Neural cell (in vitro differentiated cells): ENCODE data around the gene TCEAL4. TPM values are rescaled to one million over a fixed set of nuclear protein-coding genes. Genes with fewer than 3 reads are reported as not detected.

Experiments used
- H2AFZ ChIP-seq: fragments of 200-600, 300-800 bp; sonication (generic), shearing (Covaris generic); 2 replicates; pipeline ENCODE4 v1.6.0; 2014; ENCODE audit warnings: low read depth, mild to moderate bottlenecking, antibody characterized with exemption, low read length, moderate library complexity
- H3F3A ChIP-seq: fragments of 200-600 bp; shearing (Covaris generic); 2 replicates; pipeline ENCODE4 v1.6.1; 2016; ENCODE audit warnings: mild to moderate bottlenecking, moderate library complexity, mixed read lengths, antibody characterized with exemption, low read length; ENCODE audit not compliant: insufficient read depth, poor library complexity, severe bottlenecking
- H3K27ac ChIP-seq: fragments of 200-600, 300-800 bp; sonication (generic), shearing (Covaris generic); 2 replicates; pipeline ENCODE4 v1.5.1; 2014; ENCODE audit warnings: mild to moderate bottlenecking, low read length, moderate library complexity
- H3K27me3 ChIP-seq: fragments of 300-800, 200-600 bp; sonication (generic), shearing (Covaris generic); 2 replicates; pipeline ENCODE4 v1.6.0; 2014; ENCODE audit warnings: mild to moderate bottlenecking, low read depth, low read length, moderate library complexity; ENCODE audit not compliant: insufficient read depth
- H3K36me3 ChIP-seq: fragments of 300-800, 200-600 bp; sonication (generic), shearing (Covaris generic); 2 replicates; pipeline ENCODE4 v1.5.1; 2014; ENCODE audit warnings: mild to moderate bottlenecking, antibody characterized with exemption, low read length, moderate library complexity; ENCODE audit not compliant: insufficient read depth
- H3K4me2 ChIP-seq: fragments of 300-800, 200-600 bp; sonication (generic), shearing (Covaris generic); 2 replicates; pipeline ENCODE4 v1.6.0; 2014; ENCODE audit warnings: mild to moderate bottlenecking, low read length
- H3K4me3 ChIP-seq: fragments of 300-800, 200-600 bp; sonication (generic), shearing (Covaris generic); 2 replicates; pipeline ENCODE4 v1.5.1; 2014; ENCODE audit warnings: mild to moderate bottlenecking, low read length, moderate library complexity
- H3K79me2 ChIP-seq: fragments of 200-600 bp; shearing (Covaris generic); replicated peaks from 2 replicates; pipeline ENCODE4 v1.6.0; 2014; ENCODE audit warnings: mild to moderate bottlenecking, low read length, moderate library complexity; ENCODE audit not compliant: insufficient read depth
- H3K9ac ChIP-seq: fragments of 300-800, 200-600 bp; sonication (generic), shearing (Covaris generic); 2 replicates; pipeline ENCODE4 v1.6.1; 2016; ENCODE audit warnings: mild to moderate bottlenecking, low read length, mixed read lengths
- H3K9me2 ChIP-seq: fragments of 200-600 bp; shearing (Covaris generic); 2 replicates; pipeline ENCODE4 v1.6.1; 2016; ENCODE audit warnings: mild to moderate bottlenecking, low read length, mixed read lengths; ENCODE audit not compliant: insufficient read depth
- H3K9me3 ChIP-seq: fragments of 200-600, 300-800 bp; sonication (generic), shearing (Covaris generic); 2 replicates; pipeline ENCODE4 v1.6.1; 2016; ENCODE audit warnings: mild to moderate bottlenecking, mixed run types, low read length, moderate library complexity, mixed read lengths
- H4K20me1 ChIP-seq: fragments of 200-600 bp; shearing (Covaris generic); 2 replicates; pipeline ENCODE4 v1.6.1; 2016; ENCODE audit warnings: mild to moderate bottlenecking, mixed run types; ENCODE audit not compliant: insufficient read depth
- CTCF ChIP-seq: fragments of 450-650 bp; IDR thresholded peaks from 2 replicates; pipeline ENCODE4 v1.5.1; 2014; ENCODE audit warnings: antibody characterized with exemption, mild to moderate bottlenecking, moderate library complexity; ENCODE audit not compliant: poor library complexity, severe bottlenecking
- EP300 ChIP-seq: fragments of 450-650 bp; conservative IDR thresholded peaks from 2 replicates; pipeline ENCODE4 v1.6.1; 2014; ENCODE audit warnings: antibody characterized with exemption, mild to moderate bottlenecking, moderate library complexity; ENCODE audit not compliant: poor library complexity, severe bottlenecking
- EZH2 ChIP-seq: fragments of 200-600, 300-800 bp; shearing (Covaris generic), sonication (generic); IDR thresholded peaks from 2 replicates; pipeline ENCODE4 v1.6.1; 2014; ENCODE audit warnings: antibody characterized with exemption, low read length, borderline replicate concordance, mild to moderate bottlenecking; ENCODE audit not compliant: insufficient read depth, poor library complexity, severe bottlenecking
- MXI1 ChIP-seq: fragments of 450-650 bp; conservative IDR thresholded peaks from 2 replicates; pipeline ENCODE4 v1.6.1; 2014; ENCODE audit warnings: antibody characterized with exemption, mild to moderate bottlenecking; ENCODE audit not compliant: poor library complexity, severe bottlenecking
- POLR2AphosphoS5 ChIP-seq: IDR thresholded peaks from 2 replicates; pipeline ENCODE4 v1.6.1; 2012
- RAD21 ChIP-seq: fragments of 450-650 bp; conservative IDR thresholded peaks from 2 replicates; pipeline ENCODE4 v1.6.1; 2014; ENCODE audit warnings: antibody characterized with exemption, mild to moderate bottlenecking, moderate library complexity
- REST ChIP-seq: IDR thresholded peaks from 2 replicates; pipeline ENCODE4 v1.6.1; 2012; ENCODE audit warnings: borderline replicate concordance
- SMC3 ChIP-seq: fragments of 450-650 bp; conservative IDR thresholded peaks from 2 replicates; pipeline ENCODE4 v1.6.1; 2014; ENCODE audit warnings: antibody characterized with exemption, mild to moderate bottlenecking, moderate library complexity; ENCODE audit not compliant: poor library complexity
- TAF1 ChIP-seq: IDR thresholded peaks from 2 replicates; pipeline ENCODE4 v1.6.1; 2012; ENCODE audit warnings: low read depth
- polyA plus RNA-seq: library from polyadenylated mRNA; depleted of rRNA; stranded (reverse); fragments of >200 nt; gene quantifications from 2 replicates; pipeline ENCODE4 v1.2.3, GENCODE V29; 2014

TCEAL4 gene
- polyA plus RNA-seq, 1 donor from 2014 or later: 130 TPM

GRCh38 chrX:103556963-103557612 lies 28.2 kb upstream of the TCEAL4 start:
- Histone ChIP-seq H3K9me2 (no peaks in the 10 kb centered on the region), H3K36me3 (no peaks in the 10 kb centered on the region), H3K79me2 (no peaks in the 10 kb centered on the region), H3K27me3 (no peaks in the 10 kb centered on the region), H3K4me2 (no peak overlapping the region), H3F3A (no peaks in the 10 kb centered on the region), H3K27ac (no peak overlapping the region), H4K20me1 (no peaks in the 10 kb centered on the region), H3K9ac (no peak overlapping the region), H3K9me3 (no peaks in the 10 kb centered on the region), H3K4me3 (no peak overlapping the region), H2AFZ (no peak overlapping the region)
- TF ChIP-seq EZH2: no peak
- no peak for TF ChIP-seq RAD21
- no peak for TF ChIP-seq TAF1
- no peak for TF ChIP-seq POLR2AphosphoS5
- TF ChIP-seq CTCF: no peak
- TF ChIP-seq MXI1: no peak
- no peak for TF ChIP-seq REST
- TF ChIP-seq SMC3: no peak

DNA sequence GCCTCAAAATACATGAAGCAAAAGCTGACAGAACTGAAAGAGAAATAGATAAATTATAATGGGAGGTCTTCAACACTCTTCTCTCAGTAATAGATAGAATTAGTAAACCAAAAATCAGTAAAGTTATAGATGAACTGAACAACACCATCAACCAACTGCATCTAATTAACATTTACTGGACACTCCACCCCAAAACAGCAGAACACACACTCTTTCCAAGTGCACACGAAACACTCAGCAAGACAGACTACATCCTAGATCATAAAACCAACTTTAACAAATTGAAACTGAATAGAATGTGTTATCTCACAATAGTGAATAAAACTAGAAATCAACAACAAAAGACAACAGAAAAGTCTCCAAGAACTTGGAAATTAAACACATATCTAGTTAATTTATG lies 25.1 kb upstream of the TCEAL4 start:
- no peak overlapping the region for H2AFZ ChIP-seq
- TF ChIP-seq EP300 (no peak), TAF1 (no peak), REST (no peak), POLR2AphosphoS5 (no peak), EZH2 (no peak), MXI1 (no peak), SMC3 (no peak), CTCF (no peak), RAD21 (no peak)
- no peak overlapping the region for H3K4me3 ChIP-seq
- H3K27me3 ChIP-seq: no peaks in the 10 kb centered on the region
- no peaks in the 10 kb centered on the region for H4K20me1 ChIP-seq
- no peak overlapping the region for H3K27ac ChIP-seq
- H3K36me3 ChIP-seq: no peaks in the 10 kb centered on the region
- H3K79me2 ChIP-seq: no peaks in the 10 kb centered on the region
- no peak overlapping the region for H3K9ac ChIP-seq
- no peaks in the 10 kb centered on the region for H3K9me3 ChIP-seq
- H3F3A ChIP-seq: no peaks in the 10 kb centered on the region
- H3K9me2 ChIP-seq: no peaks in the 10 kb centered on the region
- no peak overlapping the region for H3K4me2 ChIP-seq
